A673 (cell line): ENCODE results near the gene CEACAM19. TPM values are rescaled to one million over a fixed set of nuclear protein-coding genes. Genes with fewer than 3 reads are reported as not detected.
"Not testable (repeated sequence)": the region's sequence is repeated elsewhere in the genome, so short reads cannot be mapped to it uniquely, and the experiment has no call there.

Experiments used
- BruUV-seq: library from RNA; stranded (reverse); fragments of 400-500 nt; replicated peaks from 2 replicates; lab custom pipeline; 2021; lab: Mats Ljungman, UMichigan
- CTCF ChIA-PET: fragments of 300-600 bp; sonication (Branson Sonifier 250); formaldehyde crosslinking; loops from one replicate; lab custom pipeline; 2022; ENCODE audit warnings: antibody characterized with exemption; lab: Charles Lee
- POLR2A ChIA-PET: fragments of 300-600 bp; sonication (Branson Sonifier 250); formaldehyde crosslinking; loops from one replicate; lab custom pipeline; 2022; ENCODE audit warnings: antibody characterized with exemption; ENCODE audit not compliant: low non-redundant PET; lab: Charles Lee
- DNase-seq: peaks from one replicate; pipeline ENCODE4 v3.0.0-alpha.2; 2015; ENCODE audit warnings: low spot score
- H3K27ac ChIP-seq: fragments of 200-600 bp; sonication (generic); 2 replicates; pipeline ENCODE4 v1.5.1; 2016; ENCODE audit warnings: mixed run types, low read depth, mild to moderate bottlenecking, mixed read lengths, antibody characterized with exemption, low read length; ENCODE audit not compliant: poor library complexity, severe bottlenecking
- H3K27me3 ChIP-seq: fragments of 200-600 bp; sonication (generic); replicated peaks from 2 replicates; pipeline ENCODE4 v1.6.1; 2017; ENCODE audit warnings: mixed run types, low read depth, mild to moderate bottlenecking, mixed read lengths, antibody characterized with exemption, low read length; ENCODE audit not compliant: insufficient read depth, poor library complexity
- H3K36me3 ChIP-seq: fragments of 200-600 bp; sonication (generic); 2 replicates; pipeline ENCODE4 v1.6.1; 2016; ENCODE audit warnings: mixed run types, mild to moderate bottlenecking, mixed read lengths, antibody characterized with exemption, low read length; ENCODE audit not compliant: insufficient read depth, poor library complexity, severe bottlenecking
- H3K4me1 ChIP-seq: fragments of 200-600 bp; sonication (generic); 2 replicates; pipeline ENCODE4 v1.6.1; 2017; ENCODE audit warnings: mixed run types, mild to moderate bottlenecking, mixed read lengths, antibody characterized with exemption, low read length; ENCODE audit not compliant: insufficient read depth, poor library complexity, severe bottlenecking
- H3K4me3 ChIP-seq: fragments of 200-600 bp; sonication (generic); 2 replicates; pipeline ENCODE4 v1.5.1; 2016; ENCODE audit warnings: low read depth, mixed run types, mild to moderate bottlenecking, mixed read lengths, low read length; ENCODE audit not compliant: poor library complexity, severe bottlenecking
- H3K9me3 ChIP-seq: fragments of 200-600 bp; sonication (generic); 2 replicates; pipeline ENCODE4 v1.6.1; 2016; ENCODE audit warnings: mixed run types, low read depth, mild to moderate bottlenecking, mixed read lengths, antibody characterized with exemption, low read length; ENCODE audit not compliant: poor library complexity, severe bottlenecking
- EZH2 ChIP-seq: fragments of 200-600 bp; sonication (generic); IDR thresholded peaks from 2 replicates; pipeline ENCODE4 v1.6.1; 2017; ENCODE audit warnings: borderline replicate concordance, low read depth, mild to moderate bottlenecking, mixed read lengths, antibody characterized with exemption, low read length; ENCODE audit not compliant: poor library complexity, severe bottlenecking
- intact Hi-C: fragments of 100-400 bp; cut with micrococcal nuclease; formaldehyde crosslinking; loops from one replicate; pipeline ENCODE4 v1.10.0; 2022; ENCODE audit not compliant: unreplicated experiment
- total RNA-seq: library from RNA; stranded (reverse); gene quantifications from 2 replicates; pipeline ENCODE4 v1.2.3, GENCODE V29; 2021
- TF ChIP-seq, protein P1 (sequence below): fragments of 300-800, 200-600 bp; sonication (generic); conservative IDR thresholded peaks from 2 replicates; pipeline ENCODE4 v1.5.1; 2017; ENCODE audit warnings: low read depth, mild to moderate bottlenecking, antibody characterized with exemption, low read length, moderate library complexity, mixed read lengths

The CEACAM19 gene
- total RNA-seq, 1 experiment from 2014 or later = 2.5 TPM

GRCh38 chr19:44668985-44669764 is 2.1 kb upstream of the CEACAM19 start:
- no peak for DNase-seq
- Histone ChIP-seq H3K9me3 (no peaks in the 10 kb centered on the region), H3K4me1 (no peaks in the 10 kb centered on the region), H3K4me3 (no peak overlapping the region), H3K27ac (no peak overlapping the region), H3K27me3 (no peaks in the 10 kb centered on the region), H3K36me3 (no peaks in the 10 kb centered on the region)
- ChIA-PET CTCF (no interaction called here), POLR2A (no interaction called here)
- intact Hi-C loops = no loop called here
- no TSS peak for BruUV-seq
- TF ChIP-seq, protein P1, sequence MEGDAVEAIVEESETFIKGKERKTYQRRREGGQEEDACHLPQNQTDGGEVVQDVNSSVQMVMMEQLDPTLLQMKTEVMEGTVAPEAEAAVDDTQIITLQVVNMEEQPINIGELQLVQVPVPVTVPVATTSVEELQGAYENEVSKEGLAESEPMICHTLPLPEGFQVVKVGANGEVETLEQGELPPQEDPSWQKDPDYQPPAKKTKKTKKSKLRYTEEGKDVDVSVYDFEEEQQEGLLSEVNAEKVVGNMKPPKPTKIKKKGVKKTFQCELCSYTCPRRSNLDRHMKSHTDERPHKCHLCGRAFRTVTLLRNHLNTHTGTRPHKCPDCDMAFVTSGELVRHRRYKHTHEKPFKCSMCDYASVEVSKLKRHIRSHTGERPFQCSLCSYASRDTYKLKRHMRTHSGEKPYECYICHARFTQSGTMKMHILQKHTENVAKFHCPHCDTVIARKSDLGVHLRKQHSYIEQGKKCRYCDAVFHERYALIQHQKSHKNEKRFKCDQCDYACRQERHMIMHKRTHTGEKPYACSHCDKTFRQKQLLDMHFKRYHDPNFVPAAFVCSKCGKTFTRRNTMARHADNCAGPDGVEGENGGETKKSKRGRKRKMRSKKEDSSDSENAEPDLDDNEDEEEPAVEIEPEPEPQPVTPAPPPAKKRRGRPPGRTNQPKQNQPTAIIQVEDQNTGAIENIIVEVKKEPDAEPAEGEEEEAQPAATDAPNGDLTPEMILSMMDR = no peak
- TF ChIP-seq EZH2 = no peak

DNA sequence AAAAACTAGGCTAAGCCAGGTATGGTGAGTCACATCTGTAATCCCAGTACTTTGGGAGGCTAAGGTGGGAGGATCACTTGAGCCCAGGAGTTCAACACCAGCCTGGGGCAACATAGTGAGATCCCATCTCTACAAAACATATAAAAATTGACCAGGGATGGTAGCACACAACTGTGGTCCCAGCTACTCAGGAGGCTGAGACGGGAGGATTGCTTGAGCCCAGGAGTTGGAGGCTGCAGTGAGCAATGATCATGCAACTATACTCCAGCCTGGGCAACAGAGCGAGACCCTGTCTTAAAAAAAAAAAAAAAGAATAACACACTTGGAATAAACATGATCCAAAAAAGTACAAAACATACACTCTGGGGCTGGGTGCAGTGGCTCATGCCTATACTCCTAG is 1.3 kb upstream of the CEACAM19 start:
- DNase-seq, H3K9me3 ChIP-seq, H3K4me3 ChIP-seq, intact Hi-C loops, H3K36me3 ChIP-seq, CTCF ChIA-PET, BruUV-seq, H3K27me3 ChIP-seq, H3K4me1 ChIP-seq, POLR2A ChIA-PET, H3K27ac ChIP-seq: not testable (repeated sequence)

DNA sequence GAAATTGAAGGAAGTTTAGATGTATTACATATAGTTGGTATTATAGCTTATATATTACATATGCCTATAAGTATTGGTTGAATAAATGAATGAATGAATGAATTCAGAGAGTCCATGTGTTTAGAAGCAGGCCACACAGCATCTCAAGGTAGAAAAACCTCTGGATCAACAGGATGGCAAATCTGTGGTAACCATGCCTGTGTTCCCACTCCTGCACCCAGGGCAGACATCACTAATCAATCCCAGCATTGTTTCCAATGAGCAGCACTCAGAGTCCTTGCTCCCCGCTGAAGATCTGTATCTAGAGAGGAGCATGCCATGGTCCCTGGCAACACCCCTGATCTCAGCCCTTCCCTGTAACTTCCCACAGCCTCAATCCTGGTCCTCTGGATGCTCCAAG is 944 bp downstream of the CEACAM19 start:
- no peak for TF ChIP-seq EZH2
- TF ChIP-seq, protein P1 = no peak
- BruUV-seq = no TSS peak
- no peaks in the 10 kb centered on the region for H3K36me3 ChIP-seq
- no peaks in the 10 kb centered on the region for H3K9me3 ChIP-seq
- CTCF ChIA-PET = no interaction called here
- no peak overlapping the region for H3K4me3 ChIP-seq
- H3K27ac ChIP-seq = no peak overlapping the region
- no peaks in the 10 kb centered on the region for H3K27me3 ChIP-seq
- H3K4me1 ChIP-seq = peaks cover 5% of the 10 kb centered on the region
- intact Hi-C loops = no loop called here
- POLR2A ChIA-PET = no interaction called here
- no peak for DNase-seq

DNA sequence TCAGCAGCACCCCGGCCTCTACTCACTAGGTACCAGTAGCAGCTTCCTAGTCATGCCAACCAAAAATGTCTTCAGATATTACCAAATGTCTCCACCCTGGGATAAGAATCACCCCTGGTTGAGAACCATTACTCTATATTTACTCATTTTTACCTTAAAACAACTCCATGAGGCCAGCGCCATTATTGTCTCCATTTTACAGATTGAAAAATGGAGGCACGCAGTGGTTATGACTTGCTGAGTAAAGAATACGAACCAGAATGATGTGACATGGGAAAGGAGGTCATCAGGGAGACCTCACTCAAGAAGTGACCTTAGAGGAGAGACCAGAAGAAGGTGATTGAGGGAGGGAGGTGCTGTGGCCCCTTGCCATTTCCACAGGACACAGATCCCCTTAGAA is 2.2 kb downstream of the CEACAM19 start:
- intact Hi-C loops = no loop called here
- Histone ChIP-seq H3K9me3 (no peaks in the 10 kb centered on the region), H3K27me3 (no peaks in the 10 kb centered on the region), H3K4me3 (no peak overlapping the region), H3K27ac (no peak overlapping the region), H3K36me3 (no peaks in the 10 kb centered on the region), H3K4me1 (peaks cover 7% of the 10 kb centered on the region)
- no peak for DNase-seq
- CTCF ChIA-PET = no interaction called here
- BruUV-seq = no TSS peak
- TF ChIP-seq EZH2 = no peak
- TF ChIP-seq, protein P1 = no peak
- POLR2A ChIA-PET = no interaction called here
